ENCODE results near the gene ADIG. TPM values are rescaled to one million over a fixed set of nuclear protein-coding genes. Genes with fewer than 3 reads are reported as not detected.

Gene ADIG
- total and polyA plus RNA-seq, 7 experiments from 2014 or later = 0.65 TPM; not detected in 6

GRCh38 chr20:38626921-38627659 is 46.1 kb downstream of the ADIG start:
- Mint-ChIP-seq H3K4me3 (no peak overlapping the region), H3K4me1 (no peaks in the 10 kb centered on the region), H3K27ac (no peak overlapping the region), H3K36me3 (peaks cover 0 to 4% (median 0%) of the 10 kb centered on the region in 5 donors), H3K27me3 (peaks cover 0 to 11% (median 4%) of the 10 kb centered on the region in 5 donors), H3K9me3 (peaks cover 0 to 12% (median 0%) of the 10 kb centered on the region in 11 donors)
- ChIA-PET CTCF (no interaction called here), POLR2A (no interaction called here)
- H3K4me1 ChIP-seq (ENCODE audit: control insufficient read depth in 2 of 2, insufficient read depth in 2 of 2, low read length in 2 of 2) = no peaks in the 10 kb centered on the region
- no peaks in the 10 kb centered on the region for H3K9me3 ChIP-seq (ENCODE audit: control insufficient read depth in 2 of 3, low read length in 3 of 3)
- no peak for DNase-seq
- ATAC-seq = no peak
- intact Hi-C loops (cut with micrococcal nuclease) = no loop called here
- no peaks in the 10 kb centered on the region for H3K27me3 ChIP-seq (ENCODE audit: control insufficient read depth in 2 of 2, insufficient read depth in 2 of 2, low read length in 2 of 2)
- no peak overlapping the region for H3K27ac ChIP-seq (ENCODE audit: low read depth, low read length)
- no peak overlapping the region for H3K4me3 ChIP-seq (ENCODE audit: low read length)
- no peaks in the 10 kb centered on the region for H3K36me3 ChIP-seq (ENCODE audit: control insufficient read depth in 2 of 3, insufficient read depth in 3 of 3, low read length in 3 of 3)

GRCh38 chr20:38628580-38629470 is 47.8 kb downstream of the ADIG start:
- Histone ChIP-seq H3K36me3 (ENCODE audit: control insufficient read depth in 2 of 3, insufficient read depth in 3 of 3, low read length in 3 of 3) (no peaks in the 10 kb centered on the region), H3K4me1 (ENCODE audit: control insufficient read depth in 2 of 2, insufficient read depth in 2 of 2, low read length in 2 of 2) (no peaks in the 10 kb centered on the region), H3K9me3 (ENCODE audit: control insufficient read depth in 2 of 3, low read length in 3 of 3) (no peaks in the 10 kb centered on the region), H3K4me3 (ENCODE audit: low read length) (no peak overlapping the region), H3K27ac (ENCODE audit: low read depth, low read length) (no peak overlapping the region), H3K27me3 (ENCODE audit: control insufficient read depth in 2 of 2, insufficient read depth in 2 of 2, low read length in 2 of 2) (no peaks in the 10 kb centered on the region)
- DNase-seq (no peak), ATAC-seq (no peak)
- Mint-ChIP-seq H3K27me3 (peaks cover 2 to 11% (median 5%) of the 10 kb centered on the region in 5 donors), H3K27ac (no peak overlapping the region), H3K36me3 (peaks cover 0 to 4% (median 0%) of the 10 kb centered on the region in 5 donors), H3K9me3 (peaks cover 0 to 11% (median 0%) of the 10 kb centered on the region in 11 donors), H3K4me1 (peaks cover 0 to 6% (median 4%) of the 10 kb centered on the region in 7 donors), H3K4me3 (no peak overlapping the region)
- POLR2A ChIA-PET = no interaction called here
- intact Hi-C loops (cut with micrococcal nuclease) = no loop called here
- CTCF ChIA-PET = interaction anchor here (0.7 kb wide), 1 partner anchor 263 kb away, joined by 3 read pairs; no protein-coding TSS in a partner anchor

GRCh38 chr20:38629979-38630378 is 49.0 kb downstream of the ADIG start:
- Mint-ChIP-seq H3K4me1 (peaks cover 0 to 7% (median 5%) of the 10 kb centered on the region in 7 donors), H3K4me3 (no peak overlapping the region), H3K9me3 (no peaks in the 10 kb centered on the region), H3K27ac (no peak overlapping the region), H3K27me3 (peaks cover 4 to 15% (median 13%) of the 10 kb centered on the region in 5 donors), H3K36me3 (no peaks in the 10 kb centered on the region)
- H3K27me3 ChIP-seq (ENCODE audit: control insufficient read depth in 2 of 2, insufficient read depth in 2 of 2, low read length in 2 of 2) = no peaks in the 10 kb centered on the region
- no peaks in the 10 kb centered on the region for H3K36me3 ChIP-seq (ENCODE audit: control insufficient read depth in 2 of 3, insufficient read depth in 3 of 3, low read length in 3 of 3)
- ATAC-seq (no peak), DNase-seq (no peak)
- POLR2A ChIA-PET = no interaction called here
- intact Hi-C loops (cut with micrococcal nuclease) = loop anchor here in 1 of 2 donors (5.0 kb wide), 2 partner anchors 117 to 417 kb away; partner anchors contain the start of gene ACTR5
- H3K4me1 ChIP-seq (ENCODE audit: control insufficient read depth in 2 of 2, insufficient read depth in 2 of 2, low read length in 2 of 2) = no peaks in the 10 kb centered on the region
- H3K9me3 ChIP-seq (ENCODE audit: control insufficient read depth in 2 of 3, low read length in 3 of 3) = no peaks in the 10 kb centered on the region
- H3K27ac ChIP-seq (ENCODE audit: low read depth, low read length) = no peak overlapping the region
- CTCF ChIA-PET = no interaction called here
- no peak overlapping the region for H3K4me3 ChIP-seq (ENCODE audit: low read length)

- Mint-ChIP-seq H3K27me3 (peaks cover 4 to 17% (median 13%) of the 10 kb centered on the region in 5 donors), H3K27ac (no peak overlapping the region), H3K4me1 (peaks cover 0 to 7% (median 5%) of the 10 kb centered on the region in 7 donors), H3K36me3 (no peaks in the 10 kb centered on the region), H3K9me3 (no peaks in the 10 kb centered on the region), H3K4me3 (no peak overlapping the region)
- Histone ChIP-seq H3K27me3 (ENCODE audit: control insufficient read depth in 2 of 2, insufficient read depth in 2 of 2, low read length in 2 of 2) (no peaks in the 10 kb centered on the region), H3K4me3 (ENCODE audit: low read length) (no peak overlapping the region), H3K27ac (ENCODE audit: low read depth, low read length) (no peak overlapping the region), H3K9me3 (ENCODE audit: control insufficient read depth in 2 of 3, low read length in 3 of 3) (no peaks in the 10 kb centered on the region), H3K36me3 (ENCODE audit: control insufficient read depth in 2 of 3, insufficient read depth in 3 of 3, low read length in 3 of 3) (no peaks in the 10 kb centered on the region), H3K4me1 (ENCODE audit: control insufficient read depth in 2 of 2, insufficient read depth in 2 of 2, low read length in 2 of 2) (no peaks in the 10 kb centered on the region)
- ChIA-PET POLR2A (no interaction called here), CTCF (no interaction called here)
- intact Hi-C loops (cut with micrococcal nuclease) = loop anchor here in 1 of 2 donors (5.0 kb wide), 2 partner anchors 117 to 417 kb away; partner anchors contain the start of gene ACTR5
- DNase-seq (no peak), ATAC-seq (no peak)
Measured at GRCh38 chr20:38630727-38631126, 49.7 kb downstream of the ADIG start.

GRCh38 chr20:38631155-38632022 is 50.4 kb downstream of the ADIG start:
- intact Hi-C loops (cut with micrococcal nuclease) = loop anchor here in 1 of 2 donors (5.0 kb wide), 2 partner anchors 116 to 416 kb away; partner anchors contain the start of gene ACTR5
- H3K9me3 ChIP-seq (ENCODE audit: control insufficient read depth in 2 of 3, low read length in 3 of 3) = no peaks in the 10 kb centered on the region

More at GRCh38 chr20:38631155-38632022, 50.4 kb downstream of the ADIG start:
- H3K4me3 ChIP-seq (ENCODE audit: low read length) = no peak overlapping the region
- H3K27ac ChIP-seq (ENCODE audit: low read depth, low read length) = no peak overlapping the region
- DNase-seq (no peak), ATAC-seq (no peak)
- ChIA-PET POLR2A (no interaction called here), CTCF (interaction anchor here (0.6 kb wide), 1 partner anchor 222 kb away, joined by 3 read pairs; no protein-coding TSS in a partner anchor)
- H3K4me1 ChIP-seq (ENCODE audit: control insufficient read depth in 2 of 2, insufficient read depth in 2 of 2, low read length in 2 of 2) = no peaks in the 10 kb centered on the region
- H3K27me3 ChIP-seq (ENCODE audit: control insufficient read depth in 2 of 2, insufficient read depth in 2 of 2, low read length in 2 of 2) = no peaks in the 10 kb centered on the region
- H3K4me3 Mint-ChIP-seq = no peak overlapping the region
- H3K27me3 Mint-ChIP-seq = peaks cover 8 to 20% (median 13%) of the 10 kb centered on the region in 5 donors
- H3K4me1 Mint-ChIP-seq = peaks cover 0 to 7% (median 5%) of the 10 kb centered on the region in 7 donors
- H3K27ac Mint-ChIP-seq = no peak overlapping the region
- no peaks in the 10 kb centered on the region for H3K36me3 ChIP-seq (ENCODE audit: control insufficient read depth in 2 of 3, insufficient read depth in 3 of 3, low read length in 3 of 3)
- no peaks in the 10 kb centered on the region for H3K9me3 Mint-ChIP-seq
- H3K36me3 Mint-ChIP-seq = no peaks in the 10 kb centered on the region

Measured in naive thymus-derived CD4-positive, alpha-beta T cell (primary cell).